ENCODE data around the gene FBXL7.
"Not testable (repeated sequence)": the region's sequence is repeated elsewhere in the genome, so short reads cannot be mapped to it uniquely, and the experiment has no call there.

Gene FBXL7

GRCh38 chr5:15858326-15858725 lies 358.3 kb downstream of the FBXL7 start:
- H3K4me3 ChIP-seq (ENCODE audit: low read depth, low read length), result no peak overlapping the region
- TF ChIP-seq CTCF (IDR thresholded peaks at IDR 0.05; ENCODE audit: insufficient read depth, low read depth, low read length, missing control alignments), result no peak

GRCh38 chr5:15864536-15865215 lies 364.7 kb downstream of the FBXL7 start:
- no peak overlapping the region for H3K4me3 ChIP-seq (ENCODE audit: low read depth, low read length)
- DNase-seq (ENCODE audit: low read depth), result no peak
- no peak for TF ChIP-seq CTCF (IDR thresholded peaks at IDR 0.05; ENCODE audit: insufficient read depth, low read depth, low read length, missing control alignments)

More at GRCh38 chr5:15858326-15858725, 358.3 kb downstream of the FBXL7 start:
- no peak for DNase-seq (ENCODE audit: low read depth)

- not testable (repeated sequence) for H3K4me3 ChIP-seq (ENCODE audit: low read depth, low read length); DNase-seq (ENCODE audit: low read depth)
Measured at GRCh38 chr5:15872259-15872658, 372.3 kb downstream of the FBXL7 start.

DNA sequence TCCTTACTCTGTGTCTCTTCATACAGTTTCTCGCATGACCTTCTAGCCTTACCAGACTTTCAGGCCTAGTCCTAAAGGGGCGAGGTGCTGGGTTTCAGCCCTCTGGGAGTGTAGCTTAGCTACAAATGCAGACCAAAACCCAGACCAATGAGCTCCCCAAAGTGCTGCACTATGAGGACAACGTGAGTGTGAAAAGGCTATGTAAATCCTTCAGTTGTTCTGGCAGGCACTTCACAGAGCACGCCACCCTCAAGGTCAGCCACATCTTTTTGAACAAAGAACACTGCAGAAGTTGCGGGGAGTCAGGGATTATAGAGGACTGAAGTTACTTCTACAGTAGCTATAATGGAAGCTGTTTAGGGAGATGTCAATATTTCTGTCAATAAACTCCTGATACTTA lies 377.9 kb downstream of the FBXL7 start:
- no peak overlapping the region for H3K4me3 ChIP-seq (ENCODE audit: low read depth, low read length)
- TF ChIP-seq CTCF (IDR thresholded peaks at IDR 0.05; ENCODE audit: insufficient read depth, low read depth, low read length, missing control alignments), result no peak
- DNase-seq (ENCODE audit: low read depth), result no peak

GRCh38 chr5:15880201-15880600 lies 380.2 kb downstream of the FBXL7 start:
- no peak for DNase-seq (ENCODE audit: low read depth)
- TF ChIP-seq CTCF (IDR thresholded peaks at IDR 0.05; ENCODE audit: insufficient read depth, low read depth, low read length, missing control alignments), result no peak
- no peak overlapping the region for H3K4me3 ChIP-seq (ENCODE audit: low read depth, low read length)

DNA sequence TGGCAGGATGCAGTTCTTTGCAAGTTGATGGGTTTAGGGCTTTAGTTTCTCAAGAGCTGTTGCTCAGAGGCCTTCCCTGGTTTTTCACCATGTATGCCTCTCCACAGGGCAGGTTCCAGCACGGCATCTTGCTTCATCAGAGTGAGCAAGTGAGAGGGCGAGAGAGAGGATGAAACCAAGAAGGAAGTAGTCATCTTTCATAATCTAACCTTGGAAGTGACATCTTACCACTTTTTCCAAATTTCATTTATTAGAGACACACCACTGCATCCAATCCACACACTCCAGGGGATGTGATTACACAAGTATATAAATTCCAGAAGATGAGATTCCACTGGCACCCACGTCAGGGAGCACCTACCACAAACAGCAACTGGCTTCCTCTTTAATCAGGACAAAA lies 385.2 kb downstream of the FBXL7 start:
- no peak for DNase-seq (ENCODE audit: low read depth)
- no peak overlapping the region for H3K4me3 ChIP-seq (ENCODE audit: low read depth, low read length)
- TF ChIP-seq CTCF (IDR thresholded peaks at IDR 0.05; ENCODE audit: insufficient read depth, low read depth, low read length, missing control alignments), result no peak

GRCh38 chr5:15886156-15886555 lies 386.2 kb downstream of the FBXL7 start:
- no peak overlapping the region for H3K4me3 ChIP-seq (ENCODE audit: low read depth, low read length)
- no peak for DNase-seq (ENCODE audit: low read depth)
- TF ChIP-seq CTCF (IDR thresholded peaks at IDR 0.05; ENCODE audit: insufficient read depth, low read depth, low read length, missing control alignments), result no peak

All from GM12865 (cell line).